Endothelial cell (in vitro differentiated cells): Measurements from ENCODE around the gene PIK3R2. TPM values are rescaled to one million over a fixed set of nuclear protein-coding genes. Genes with fewer than 3 reads are reported as not detected.

Experiments
- DNase-seq: peaks from one replicate; pipeline ENCODE4 v3.0.0; 2021; ENCODE audit warnings: low spot score
- H3K27ac Mint-ChIP-seq: one replicate; pipeline ENCODE4 v1.8.0; 2021; ENCODE audit warnings: mixed read lengths, inconsistent platforms; ENCODE audit not compliant: unreplicated experiment
- H3K27me3 Mint-ChIP-seq: one replicate; pipeline ENCODE4 v1.8.0; 2021; ENCODE audit warnings: mild to moderate bottlenecking, moderate library complexity, mixed read lengths, inconsistent platforms; ENCODE audit not compliant: unreplicated experiment
- H3K36me3 Mint-ChIP-seq: one replicate; pipeline ENCODE4 v1.8.0; 2021; ENCODE audit warnings: mild to moderate bottlenecking, low read depth, mixed read lengths, inconsistent platforms; ENCODE audit not compliant: unreplicated experiment
- H3K4me1 Mint-ChIP-seq: one replicate; pipeline ENCODE4 v1.8.0; 2021; ENCODE audit warnings: mild to moderate bottlenecking, mixed read lengths, inconsistent platforms; ENCODE audit not compliant: unreplicated experiment
- H3K4me3 Mint-ChIP-seq: one replicate; pipeline ENCODE4 v1.8.0; 2021; ENCODE audit warnings: mild to moderate bottlenecking, mixed read lengths, inconsistent platforms; ENCODE audit not compliant: unreplicated experiment
- H3K9me3 Mint-ChIP-seq: one replicate; pipeline ENCODE4 v1.8.0; 2021; ENCODE audit warnings: mixed read lengths, inconsistent platforms; ENCODE audit not compliant: unreplicated experiment
- CTCF ChIP-seq: fragments of 200-600 bp; sonication (generic); IDR thresholded peaks from one replicate; pipeline ENCODE4 v1.5.0; 2021; ENCODE audit warnings: antibody characterized with exemption; ENCODE audit not compliant: unreplicated experiment
- total RNA-seq: library from RNA; stranded (reverse); fragmentation: NEBNext Ultra II Directional; extraction: Animal tissue kit (Norgen Biotek cat#: 25700); gene quantifications from one replicate; pipeline ENCODE4 v1.2.1, GENCODE V29; 2021; ENCODE audit not compliant: unreplicated experiment

PIK3R2 gene
- total RNA-seq, 1 donor from 2014 or later = 28.0 TPM

GRCh38 chr19:18194181-18194530, 41.2 kb downstream of the PIK3R2 start:
- peaks cover 10% of the 10 kb centered on the region for H3K27me3 Mint-ChIP-seq
- H3K4me1 Mint-ChIP-seq = peaks cover 9% of the 10 kb centered on the region
- no peak for DNase-seq
- peak overlapping the region; percentile 61 for H3K27ac Mint-ChIP-seq
- H3K9me3 Mint-ChIP-seq = no peaks in the 10 kb centered on the region
- H3K36me3 Mint-ChIP-seq = no peaks in the 10 kb centered on the region
- no peak for TF ChIP-seq CTCF
- peak overlapping the region; percentile 90 for H3K4me3 Mint-ChIP-seq

DNA sequence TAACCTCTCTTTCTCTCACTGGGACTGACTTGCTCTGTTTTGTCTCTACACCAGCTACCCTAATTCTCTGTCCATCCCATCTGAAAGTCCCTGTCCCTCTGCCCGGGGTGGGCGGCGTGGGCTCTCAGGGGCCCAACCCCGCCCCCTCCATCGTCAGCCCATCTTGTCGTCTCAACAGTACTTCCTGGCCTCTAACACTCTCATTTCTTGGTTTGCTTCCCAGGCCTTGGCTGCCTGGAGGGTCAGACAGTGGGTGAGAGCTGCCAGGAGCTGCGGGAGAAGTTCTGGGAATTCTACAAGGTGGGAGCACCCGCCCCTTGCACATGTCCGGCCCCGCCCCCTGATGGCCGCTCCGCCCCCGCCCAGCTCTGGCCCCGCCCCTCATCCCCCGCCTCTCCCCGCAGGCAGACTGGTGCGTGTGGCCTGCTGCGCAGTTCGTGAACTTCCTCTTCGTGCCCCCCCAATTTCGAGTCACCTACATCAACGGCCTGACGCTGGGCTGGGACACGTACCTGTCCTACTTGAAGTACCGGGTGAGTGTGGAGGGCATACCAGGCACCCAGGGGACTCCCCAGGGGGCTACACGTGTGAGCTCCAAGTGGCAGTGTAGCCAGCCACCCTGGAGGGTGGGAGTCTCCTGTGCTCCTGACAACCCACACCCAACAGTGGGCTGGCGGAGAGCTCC, 41.7 kb downstream of the PIK3R2 start:
- peak overlapping the region; percentile 90 for H3K4me3 Mint-ChIP-seq
- H3K9me3 Mint-ChIP-seq = no peaks in the 10 kb centered on the region
- no peak overlapping the region for H3K27ac Mint-ChIP-seq
- TF ChIP-seq CTCF = no peak
- peaks cover 9% of the 10 kb centered on the region for H3K4me1 Mint-ChIP-seq
- DNase-seq = peak; percentile 35
- no peaks in the 10 kb centered on the region for H3K36me3 Mint-ChIP-seq
- peaks cover 10% of the 10 kb centered on the region for H3K27me3 Mint-ChIP-seq

- H3K36me3 Mint-ChIP-seq = peaks cover 1% of the 10 kb centered on the region
- H3K9me3 Mint-ChIP-seq = no peaks in the 10 kb centered on the region
- no peak overlapping the region for H3K27ac Mint-ChIP-seq
- peaks cover 9% of the 10 kb centered on the region for H3K4me1 Mint-ChIP-seq
- TF ChIP-seq CTCF = no peak
- DNase-seq = no peak
- H3K4me3 Mint-ChIP-seq = no peak overlapping the region
- peaks cover 10% of the 10 kb centered on the region for H3K27me3 Mint-ChIP-seq
These were observed 43.5 kb downstream of the PIK3R2 start for GRCh38 chr19:18196511-18196845.

GRCh38 chr19:18197306-18197705, 44.3 kb downstream of the PIK3R2 start:
- Mint-ChIP-seq H3K9me3 (no peaks in the 10 kb centered on the region), H3K4me1 (peaks cover 9% of the 10 kb centered on the region), H3K27me3 (peaks cover 14% of the 10 kb centered on the region), H3K4me3 (no peak overlapping the region), H3K36me3 (peaks cover 8% of the 10 kb centered on the region), H3K27ac (no peak overlapping the region)
- no peak for DNase-seq
- no peak for TF ChIP-seq CTCF

DNA sequence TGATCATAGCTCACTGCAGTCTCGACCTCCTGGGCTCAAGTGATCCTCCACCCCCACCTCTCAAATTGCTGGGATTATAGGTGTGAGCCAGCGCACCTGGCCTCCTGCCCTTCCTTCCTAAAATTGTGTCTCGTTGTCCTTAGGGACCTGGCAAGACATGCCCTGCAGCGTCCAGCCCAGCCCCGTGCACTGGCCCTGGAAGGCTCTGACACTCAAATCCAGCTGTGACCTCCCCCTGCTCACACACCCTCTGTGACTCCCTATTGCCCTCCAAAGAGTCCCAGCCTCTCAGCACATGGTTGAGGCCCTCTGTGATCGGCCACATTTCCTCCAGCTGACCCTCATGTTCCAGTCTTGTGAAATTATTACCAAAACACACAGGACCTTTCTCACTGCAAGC, 45.0 kb downstream of the PIK3R2 start:
- Mint-ChIP-seq H3K27me3 (peaks cover 12% of the 10 kb centered on the region), H3K27ac (no peak overlapping the region), H3K36me3 (peaks cover 10% of the 10 kb centered on the region), H3K4me3 (no peak overlapping the region), H3K9me3 (no peaks in the 10 kb centered on the region), H3K4me1 (peaks cover 9% of the 10 kb centered on the region)
- TF ChIP-seq CTCF = no peak
- DNase-seq = no peak
